Calu3 (cell line): ENCODE results near the gene KRTAP5-8. TPM values are rescaled to one million over a fixed set of nuclear protein-coding genes. Genes with fewer than 3 reads are reported as not detected.

Experiments used
- BruUV-seq: library from RNA; stranded (reverse); fragments of 400-500 nt; replicated peaks from 2 replicates; lab custom pipeline; 2021; lab: Mats Ljungman, UMichigan
- CTCF ChIA-PET: fragments of 300-600 bp; sonication (Branson Sonifier 250); formaldehyde crosslinking; loops from one replicate; lab custom pipeline; 2022; ENCODE audit warnings: antibody characterized with exemption; lab: Charles Lee
- DNase-seq: peaks from one replicate; pipeline ENCODE4 v3.0.0; 2022
- H3K27ac Mint-ChIP-seq: one replicate; pipeline ENCODE4 v1.8.0; 2022; ENCODE audit warnings: mixed read lengths; ENCODE audit not compliant: unreplicated experiment
- H3K27me3 Mint-ChIP-seq: one replicate; pipeline ENCODE4 v1.8.0; 2022; ENCODE audit warnings: mixed read lengths; ENCODE audit not compliant: unreplicated experiment
- H3K36me3 Mint-ChIP-seq: one replicate; pipeline ENCODE4 v1.8.0; 2022; ENCODE audit warnings: mild to moderate bottlenecking, moderate library complexity, mixed read lengths; ENCODE audit not compliant: insufficient read depth, unreplicated experiment
- H3K4me1 Mint-ChIP-seq: one replicate; pipeline ENCODE4 v1.8.0; 2022; ENCODE audit warnings: mild to moderate bottlenecking, low read depth, mixed read lengths; ENCODE audit not compliant: unreplicated experiment
- H3K4me3 Mint-ChIP-seq: one replicate; pipeline ENCODE4 v1.8.0; 2022; ENCODE audit warnings: mild to moderate bottlenecking, low read depth, moderate library complexity, mixed read lengths; ENCODE audit not compliant: unreplicated experiment
- H3K9me3 Mint-ChIP-seq: one replicate; pipeline ENCODE4 v1.8.0; 2022; ENCODE audit warnings: low read depth, mixed read lengths; ENCODE audit not compliant: unreplicated experiment
- intact Hi-C: fragments of 100-400 bp; cut with micrococcal nuclease; formaldehyde crosslinking; loops from one replicate; pipeline ENCODE4 v1.10.0; 2022; ENCODE audit not compliant: unreplicated experiment
- total RNA-seq: library from RNA; stranded (reverse); gene quantifications from 2 replicates; pipeline ENCODE4 v1.2.3, GENCODE V29; 2022
- TF ChIP-seq, protein P1 (sequence below): fragments of 200-600 bp; IDR thresholded peaks from one replicate; pipeline ENCODE4 v1.8.0; 2022; ENCODE audit warnings: antibody characterized with exemption; ENCODE audit not compliant: unreplicated experiment

Gene KRTAP5-8
- total RNA-seq, 1 experiment from 2014 or later = not detected

DNA sequence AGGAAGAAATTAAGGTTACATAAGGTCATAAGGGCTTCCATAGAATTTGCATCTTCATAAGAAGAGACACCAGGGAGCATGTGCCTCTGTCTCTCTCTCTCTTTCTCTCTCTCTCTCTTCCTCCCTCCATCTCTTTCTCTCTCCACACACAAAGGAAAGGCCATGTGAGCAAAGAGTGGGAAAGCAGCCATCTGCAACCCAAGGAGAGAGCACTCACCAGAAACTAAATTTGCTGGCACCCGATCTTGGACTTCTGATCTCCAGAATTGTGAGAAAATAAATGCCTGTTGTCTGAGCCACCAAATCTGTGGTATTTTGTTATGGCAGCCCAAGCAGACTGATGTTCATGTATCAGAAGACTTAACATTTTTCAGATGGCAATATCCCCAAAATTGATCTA lies 21.2 kb downstream of the KRTAP5-8 start:
- no peak overlapping the region for H3K4me3 Mint-ChIP-seq
- CTCF ChIA-PET = interaction anchor here (1.7 kb wide), 2 partner anchors 10 to 17 kb away, joined by 3 to 4 read pairs; partner anchors contain the start of gene KRTAP5-9
- no peak overlapping the region for H3K27ac Mint-ChIP-seq
- no peaks in the 10 kb centered on the region for H3K4me1 Mint-ChIP-seq
- peaks cover 4% of the 10 kb centered on the region for H3K9me3 Mint-ChIP-seq
- H3K36me3 Mint-ChIP-seq = no peaks in the 10 kb centered on the region
- H3K27me3 Mint-ChIP-seq = peaks cover 79% of the 10 kb centered on the region
- no peak for DNase-seq
- intact Hi-C loops = no loop called here
- TF ChIP-seq, protein P1, sequence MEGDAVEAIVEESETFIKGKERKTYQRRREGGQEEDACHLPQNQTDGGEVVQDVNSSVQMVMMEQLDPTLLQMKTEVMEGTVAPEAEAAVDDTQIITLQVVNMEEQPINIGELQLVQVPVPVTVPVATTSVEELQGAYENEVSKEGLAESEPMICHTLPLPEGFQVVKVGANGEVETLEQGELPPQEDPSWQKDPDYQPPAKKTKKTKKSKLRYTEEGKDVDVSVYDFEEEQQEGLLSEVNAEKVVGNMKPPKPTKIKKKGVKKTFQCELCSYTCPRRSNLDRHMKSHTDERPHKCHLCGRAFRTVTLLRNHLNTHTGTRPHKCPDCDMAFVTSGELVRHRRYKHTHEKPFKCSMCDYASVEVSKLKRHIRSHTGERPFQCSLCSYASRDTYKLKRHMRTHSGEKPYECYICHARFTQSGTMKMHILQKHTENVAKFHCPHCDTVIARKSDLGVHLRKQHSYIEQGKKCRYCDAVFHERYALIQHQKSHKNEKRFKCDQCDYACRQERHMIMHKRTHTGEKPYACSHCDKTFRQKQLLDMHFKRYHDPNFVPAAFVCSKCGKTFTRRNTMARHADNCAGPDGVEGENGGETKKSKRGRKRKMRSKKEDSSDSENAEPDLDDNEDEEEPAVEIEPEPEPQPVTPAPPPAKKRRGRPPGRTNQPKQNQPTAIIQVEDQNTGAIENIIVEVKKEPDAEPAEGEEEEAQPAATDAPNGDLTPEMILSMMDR = no peak
- BruUV-seq = no TSS peak

DNA sequence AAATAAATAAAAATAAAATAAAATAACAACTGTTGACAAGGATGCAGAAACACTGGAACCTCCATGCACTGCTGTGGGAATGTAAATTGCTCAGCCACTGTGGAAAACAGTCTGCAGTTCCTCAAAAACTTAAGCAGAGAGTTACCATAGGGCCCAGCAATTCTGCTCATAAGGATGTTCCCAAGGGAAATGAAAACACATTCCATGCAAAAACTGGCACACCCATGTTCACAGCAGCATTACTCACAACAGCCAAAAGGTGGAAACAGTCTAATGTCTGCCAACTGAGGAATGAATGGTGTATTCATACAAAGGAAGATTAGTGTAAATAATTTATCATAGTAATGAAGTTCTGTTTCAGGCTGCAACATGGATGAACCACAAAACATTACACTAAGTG lies 24.3 kb downstream of the KRTAP5-8 start:
- Mint-ChIP-seq H3K36me3 (no peaks in the 10 kb centered on the region), H3K9me3 (peaks cover 4% of the 10 kb centered on the region), H3K4me1 (peaks cover 8% of the 10 kb centered on the region), H3K27me3 (peaks cover 96% of the 10 kb centered on the region), H3K27ac (no peak overlapping the region), H3K4me3 (no peak overlapping the region)
- CTCF ChIA-PET = no interaction called here
- DNase-seq = no peak
- intact Hi-C loops = no loop called here
- no TSS peak for BruUV-seq
- TF ChIP-seq, protein P1 = no peak

DNA sequence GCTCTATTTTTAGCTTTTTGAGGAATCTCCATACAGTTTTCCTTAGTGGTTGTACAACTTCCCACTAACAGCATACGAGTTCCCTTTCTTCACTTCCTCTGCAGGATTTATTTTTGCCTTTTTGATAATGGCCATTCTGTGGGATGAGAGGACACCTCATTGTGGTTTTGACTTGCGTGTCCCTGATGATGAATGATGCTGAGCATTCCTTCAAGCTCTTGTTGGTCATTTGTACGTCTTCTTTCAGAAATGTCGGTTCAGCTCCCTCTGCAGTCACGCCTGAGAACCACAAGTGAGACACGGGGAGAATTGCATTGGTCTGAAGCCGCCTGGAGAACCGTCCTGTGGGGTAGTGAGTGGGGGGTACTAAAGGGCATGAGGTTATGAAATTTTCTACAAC lies 25.6 kb downstream of the KRTAP5-8 start:
- H3K36me3 Mint-ChIP-seq = no peaks in the 10 kb centered on the region
- peak; percentile 30 for DNase-seq
- BruUV-seq = no TSS peak
- H3K9me3 Mint-ChIP-seq = peaks cover 4% of the 10 kb centered on the region
- peaks cover 8% of the 10 kb centered on the region for H3K4me1 Mint-ChIP-seq
- CTCF ChIA-PET = interaction anchor here (0.8 to 1.7 kb wide), 2 partner anchors 13 to 16 kb away, joined by 3 to 5 read pairs; no protein-coding TSS in a partner anchor
- intact Hi-C loops = no loop called here
- TF ChIP-seq, protein P1 = no peak
- H3K4me3 Mint-ChIP-seq = no peak overlapping the region
- H3K27ac Mint-ChIP-seq = no peak overlapping the region
- H3K27me3 Mint-ChIP-seq = peaks cover 95% of the 10 kb centered on the region

DNA sequence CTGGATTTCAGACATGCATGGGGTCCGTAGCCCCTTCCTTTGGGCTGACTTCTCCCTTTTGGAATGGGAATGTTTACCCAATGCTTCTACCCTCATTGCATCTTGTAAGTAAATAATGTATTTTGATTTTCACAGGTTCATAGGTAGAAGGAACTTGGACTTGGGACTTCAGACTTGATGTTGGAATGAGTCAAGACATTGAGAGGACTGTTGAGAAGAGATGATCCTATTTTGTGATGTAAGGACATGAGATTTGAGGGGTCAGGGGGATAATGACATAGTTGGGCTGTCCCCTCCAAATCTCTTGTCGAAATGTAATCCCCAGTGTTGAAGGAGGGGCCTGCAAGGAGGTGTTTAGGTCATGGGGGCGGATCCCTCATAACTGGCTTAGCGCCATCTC lies 26.6 kb downstream of the KRTAP5-8 start:
- H3K9me3 Mint-ChIP-seq = peaks cover 4% of the 10 kb centered on the region
- no peak for DNase-seq
- no peak overlapping the region for H3K27ac Mint-ChIP-seq
- TF ChIP-seq, protein P1 = no peak
- peaks cover 95% of the 10 kb centered on the region for H3K27me3 Mint-ChIP-seq
- intact Hi-C loops = no loop called here
- H3K4me1 Mint-ChIP-seq = peaks cover 8% of the 10 kb centered on the region
- CTCF ChIA-PET = interaction anchor here (1.7 kb wide), 1 partner anchor 15 kb away, joined by 5 read pairs; no protein-coding TSS in a partner anchor
- no peak overlapping the region for H3K4me3 Mint-ChIP-seq
- BruUV-seq = no TSS peak
- no peaks in the 10 kb centered on the region for H3K36me3 Mint-ChIP-seq
